GM19351 (cell line): ENCODE measurements around the gene ARHGAP44.

Source experiments
- ATAC-seq: cut with Tn5 transposase; IDR thresholded peaks from one replicate; pipeline ENCODE4 v1.9.1; 2021; ENCODE audit warnings: mild to moderate bottlenecking, moderate library complexity; ENCODE audit not compliant: unreplicated experiment

The ARHGAP44 gene

GRCh38 chr17:12887088-12887487, 97.8 kb downstream of the ARHGAP44 start:
- no peak for ATAC-seq

GRCh38 chr17:12896180-12896785, 107.0 kb downstream of the ARHGAP44 start:
- no peak for ATAC-seq

- ATAC-seq, result no peak
Observed at GRCh38 chr17:12898110-12898509, 108.8 kb downstream of the ARHGAP44 start.

GRCh38 chr17:12899604-12900003, 110.3 kb downstream of the ARHGAP44 start:
- ATAC-seq, result no peak

- no peak for ATAC-seq
Observed at GRCh38 chr17:12900474-12900873, 111.2 kb downstream of the ARHGAP44 start.

GRCh38 chr17:12902046-12902445, 112.7 kb downstream of the ARHGAP44 start:
- ATAC-seq, result no peak

GRCh38 chr17:12907477-12907876, 118.2 kb downstream of the ARHGAP44 start:
- no peak for ATAC-seq

GRCh38 chr17:12909046-12909445, 119.7 kb downstream of the ARHGAP44 start:
- peak; percentile 92 for ATAC-seq

GRCh38 chr17:12909511-12909910, 120.2 kb downstream of the ARHGAP44 start:
- no peak for ATAC-seq

GRCh38 chr17:12911239-12911638, 121.9 kb downstream of the ARHGAP44 start:
- ATAC-seq, result no peak

GRCh38 chr17:12917399-12917798, 128.1 kb downstream of the ARHGAP44 start:
- no peak for ATAC-seq

- ATAC-seq, result no peak
Observed at GRCh38 chr17:12918142-12918541, 128.8 kb downstream of the ARHGAP44 start.

- ATAC-seq, result peak; percentile 69
Observed at GRCh38 chr17:12922120-12922519, 132.8 kb downstream of the ARHGAP44 start.

- no peak for ATAC-seq
Observed at GRCh38 chr17:12924614-12925013, 135.3 kb downstream of the ARHGAP44 start.

GRCh38 chr17:12927001-12927400, 137.7 kb downstream of the ARHGAP44 start:
- ATAC-seq, result no peak

GRCh38 chr17:12927541-12928425, 138.5 kb downstream of the ARHGAP44 start:
- ATAC-seq, result no peak

GRCh38 chr17:12928736-12929135, 139.4 kb downstream of the ARHGAP44 start:
- ATAC-seq, result no peak

- no peak for ATAC-seq
Observed at GRCh38 chr17:12936501-12936900, 147.2 kb downstream of the ARHGAP44 start.

GRCh38 chr17:12940699-12941098, 151.4 kb downstream of the ARHGAP44 start:
- no peak for ATAC-seq

GRCh38 chr17:12947047-12947446, 157.7 kb downstream of the ARHGAP44 start:
- no peak for ATAC-seq

- ATAC-seq, result no peak
Observed at GRCh38 chr17:12952012-12952411, 162.7 kb downstream of the ARHGAP44 start.

GRCh38 chr17:12953156-12953555, 163.9 kb downstream of the ARHGAP44 start:
- ATAC-seq, result no peak
